Panc1 (cell line): ENCODE data around the gene ANKRD53.

Experiments
- POLR2AphosphoS5 ChIP-seq: IDR thresholded peaks from 2 replicates; pipeline ENCODE4 v1.6.1; 2012; ENCODE audit warnings: mild to moderate bottlenecking, low read depth, low read length, moderate library complexity
- SIN3A ChIP-seq: IDR thresholded peaks from 2 replicates; pipeline ENCODE4 v1.6.1; 2012; ENCODE audit warnings: low read depth, mild to moderate bottlenecking, low read length, moderate library complexity, borderline replicate concordance; ENCODE audit not compliant: insufficient read depth
- TCF7L2 ChIP-seq: IDR thresholded peaks from 2 replicates; pipeline ENCODE4 v1.6.1; 2011; ENCODE audit warnings: mild to moderate bottlenecking, low read depth, low read length, inconsistent platforms
- TF ChIP-seq, protein P1 (sequence below): fragments of 450-650 bp; IDR thresholded peaks from 2 replicates; pipeline ENCODE4 v1.5.1; 2017; ENCODE audit warnings: mild to moderate bottlenecking
- TF ChIP-seq, protein P2 (sequence below), 2 experiments: IDR thresholded peaks; 2 replicates each; pipeline ENCODE4 v1.6.1; 2011 to 2012; ENCODE audit warnings: low read depth in 2 of 2, control low read depth in 1 of 2, low read length in 1 of 2, mild to moderate bottlenecking in 1 of 2, moderate library complexity in 1 of 2; ENCODE audit not compliant: insufficient read depth in 1 of 2

DNA sequence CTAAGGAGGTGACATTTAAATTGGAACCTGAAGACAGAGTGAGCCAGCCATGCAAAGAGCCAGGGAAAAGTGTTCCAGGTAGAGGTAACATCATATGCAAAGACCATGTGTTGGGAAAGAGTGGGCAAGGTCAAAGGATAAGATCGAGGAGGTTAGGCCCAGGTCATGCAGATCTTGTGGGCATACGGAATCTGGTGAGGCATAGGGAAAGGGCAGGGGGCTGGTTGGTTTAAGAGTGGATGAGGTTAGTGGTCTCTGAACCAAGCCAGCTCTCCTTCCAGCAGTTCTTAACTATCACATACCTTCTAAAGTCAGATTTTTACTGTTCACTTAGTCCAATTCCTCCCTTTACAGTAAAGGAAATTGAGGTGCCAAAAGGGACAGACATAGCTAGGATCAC is 3.0 kb downstream of the ANKRD53 start:
- TF ChIP-seq, protein P1, sequence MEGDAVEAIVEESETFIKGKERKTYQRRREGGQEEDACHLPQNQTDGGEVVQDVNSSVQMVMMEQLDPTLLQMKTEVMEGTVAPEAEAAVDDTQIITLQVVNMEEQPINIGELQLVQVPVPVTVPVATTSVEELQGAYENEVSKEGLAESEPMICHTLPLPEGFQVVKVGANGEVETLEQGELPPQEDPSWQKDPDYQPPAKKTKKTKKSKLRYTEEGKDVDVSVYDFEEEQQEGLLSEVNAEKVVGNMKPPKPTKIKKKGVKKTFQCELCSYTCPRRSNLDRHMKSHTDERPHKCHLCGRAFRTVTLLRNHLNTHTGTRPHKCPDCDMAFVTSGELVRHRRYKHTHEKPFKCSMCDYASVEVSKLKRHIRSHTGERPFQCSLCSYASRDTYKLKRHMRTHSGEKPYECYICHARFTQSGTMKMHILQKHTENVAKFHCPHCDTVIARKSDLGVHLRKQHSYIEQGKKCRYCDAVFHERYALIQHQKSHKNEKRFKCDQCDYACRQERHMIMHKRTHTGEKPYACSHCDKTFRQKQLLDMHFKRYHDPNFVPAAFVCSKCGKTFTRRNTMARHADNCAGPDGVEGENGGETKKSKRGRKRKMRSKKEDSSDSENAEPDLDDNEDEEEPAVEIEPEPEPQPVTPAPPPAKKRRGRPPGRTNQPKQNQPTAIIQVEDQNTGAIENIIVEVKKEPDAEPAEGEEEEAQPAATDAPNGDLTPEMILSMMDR: no peak
- TF ChIP-seq POLR2AphosphoS5: no peak
- no peak for TF ChIP-seq SIN3A
- TF ChIP-seq, protein P2, sequence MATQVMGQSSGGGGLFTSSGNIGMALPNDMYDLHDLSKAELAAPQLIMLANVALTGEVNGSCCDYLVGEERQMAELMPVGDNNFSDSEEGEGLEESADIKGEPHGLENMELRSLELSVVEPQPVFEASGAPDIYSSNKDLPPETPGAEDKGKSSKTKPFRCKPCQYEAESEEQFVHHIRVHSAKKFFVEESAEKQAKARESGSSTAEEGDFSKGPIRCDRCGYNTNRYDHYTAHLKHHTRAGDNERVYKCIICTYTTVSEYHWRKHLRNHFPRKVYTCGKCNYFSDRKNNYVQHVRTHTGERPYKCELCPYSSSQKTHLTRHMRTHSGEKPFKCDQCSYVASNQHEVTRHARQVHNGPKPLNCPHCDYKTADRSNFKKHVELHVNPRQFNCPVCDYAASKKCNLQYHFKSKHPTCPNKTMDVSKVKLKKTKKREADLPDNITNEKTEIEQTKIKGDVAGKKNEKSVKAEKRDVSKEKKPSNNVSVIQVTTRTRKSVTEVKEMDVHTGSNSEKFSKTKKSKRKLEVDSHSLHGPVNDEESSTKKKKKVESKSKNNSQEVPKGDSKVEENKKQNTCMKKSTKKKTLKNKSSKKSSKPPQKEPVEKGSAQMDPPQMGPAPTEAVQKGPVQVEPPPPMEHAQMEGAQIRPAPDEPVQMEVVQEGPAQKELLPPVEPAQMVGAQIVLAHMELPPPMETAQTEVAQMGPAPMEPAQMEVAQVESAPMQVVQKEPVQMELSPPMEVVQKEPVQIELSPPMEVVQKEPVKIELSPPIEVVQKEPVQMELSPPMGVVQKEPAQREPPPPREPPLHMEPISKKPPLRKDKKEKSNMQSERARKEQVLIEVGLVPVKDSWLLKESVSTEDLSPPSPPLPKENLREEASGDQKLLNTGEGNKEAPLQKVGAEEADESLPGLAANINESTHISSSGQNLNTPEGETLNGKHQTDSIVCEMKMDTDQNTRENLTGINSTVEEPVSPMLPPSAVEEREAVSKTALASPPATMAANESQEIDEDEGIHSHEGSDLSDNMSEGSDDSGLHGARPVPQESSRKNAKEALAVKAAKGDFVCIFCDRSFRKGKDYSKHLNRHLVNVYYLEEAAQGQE (IDR thresholded peaks at IDR 0.05; ENCODE audit: insufficient read depth in 1 of 2, low read depth in 2 of 2, low read length in 1 of 2): no peak
- no peak for TF ChIP-seq TCF7L2
